Measurements from ENCODE around the gene GPR68. TPM values are rescaled to one million over a fixed set of nuclear protein-coding genes. Genes with fewer than 3 reads are reported as not detected.

Gene GPR68
- 4.6 and 4.9 TPM in 2 replicates for total RNA-seq

GRCh38 chr14:91244501-91244901 lies at the start of gene GPR68:
Gene GPR68 (minus strand): TSS chr14:91244704. CDS start chr14:91235050, 9,654 bp downstream.
- DNase-seq, result peak; percentile 84
- peaks cover 34% of the 10 kb centered on the region for H3K36me3 Mint-ChIP-seq (ENCODE audit: low read depth)
- intact Hi-C loops (cut with micrococcal nuclease), result loop anchor here (5.0 kb wide), 2 partner anchors 73 to 173 kb away; partner anchors contain the start of gene CCDC88C
- H3K9me3 Mint-ChIP-seq, result peaks cover 5% of the 10 kb centered on the region
- H3K4me1 Mint-ChIP-seq, result peaks cover 82% of the 10 kb centered on the region
- H3K27me3 Mint-ChIP-seq, result no peaks in the 10 kb centered on the region
- H3K4me3 Mint-ChIP-seq, result peak within 1 kb of the TSS; percentile 84
- H3K27ac Mint-ChIP-seq, result peak within 1 kb of the TSS; percentile 91

GRCh38 chr14:91294153-91294552 lies 49.6 kb upstream of the GPR68 start:
- Mint-ChIP-seq H3K4me1 (peaks cover 7% of the 10 kb centered on the region), H3K9me3 (no peaks in the 10 kb centered on the region), H3K27ac (no peak overlapping the region), H3K36me3 (ENCODE audit: low read depth) (peaks cover 80% of the 10 kb centered on the region), H3K27me3 (no peaks in the 10 kb centered on the region), H3K4me3 (no peak overlapping the region)
- DNase-seq, result no peak
- intact Hi-C loops (cut with micrococcal nuclease), result no loop called here

DNA sequence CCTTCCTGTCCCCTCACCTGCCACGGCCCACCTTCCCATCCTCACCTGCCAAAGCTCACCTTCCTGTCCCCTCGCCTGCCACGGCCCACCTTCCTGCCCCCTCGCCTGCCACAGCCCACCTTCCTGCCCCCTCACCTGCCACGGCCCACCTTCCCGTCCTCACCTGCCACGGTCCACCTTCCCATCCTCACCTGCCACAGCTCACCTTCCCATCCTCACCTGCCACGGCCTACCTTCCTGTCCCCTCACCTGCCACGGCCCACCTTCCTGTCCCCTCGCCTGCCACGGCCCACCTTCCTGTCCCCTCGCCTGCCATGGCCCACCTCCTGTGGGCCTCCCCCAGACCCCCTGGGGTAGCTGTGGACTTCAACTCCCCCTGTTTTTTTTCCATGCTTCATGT lies 48.8 kb upstream of the GPR68 start:
- Mint-ChIP-seq H3K4me3 (no peak overlapping the region), H3K27me3 (no peaks in the 10 kb centered on the region), H3K9me3 (no peaks in the 10 kb centered on the region), H3K27ac (peak overlapping the region; percentile 31), H3K36me3 (ENCODE audit: low read depth) (peaks cover 79% of the 10 kb centered on the region), H3K4me1 (peaks cover 6% of the 10 kb centered on the region)
- intact Hi-C loops (cut with micrococcal nuclease), result no loop called here
- no peak for DNase-seq

DNA sequence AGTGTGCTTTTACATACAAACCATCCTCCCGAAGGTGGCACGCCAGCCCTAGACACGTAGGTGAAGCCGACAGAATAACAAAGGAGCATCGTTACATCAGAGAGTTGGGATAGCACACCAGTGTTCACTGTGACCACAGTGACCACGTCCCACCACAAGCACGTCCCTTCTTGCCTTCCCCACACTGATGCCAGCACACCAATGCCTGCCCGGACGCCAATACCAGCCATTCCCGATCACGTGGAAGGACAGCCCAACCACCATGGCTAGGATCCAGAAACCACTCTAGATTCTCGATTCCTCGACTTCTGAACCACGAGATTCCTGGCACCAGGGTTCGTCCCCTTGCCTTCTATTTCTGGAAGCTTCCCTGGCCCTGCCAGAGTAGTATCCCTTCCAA lies 48.0 kb upstream of the GPR68 start:
- Mint-ChIP-seq H3K4me1 (peaks cover 6% of the 10 kb centered on the region), H3K36me3 (ENCODE audit: low read depth) (peaks cover 79% of the 10 kb centered on the region), H3K4me3 (no peak overlapping the region), H3K9me3 (no peaks in the 10 kb centered on the region), H3K27me3 (no peaks in the 10 kb centered on the region), H3K27ac (peak overlapping the region; percentile 56)
- intact Hi-C loops (cut with micrococcal nuclease), result no loop called here
- DNase-seq, result no peak

DNA sequence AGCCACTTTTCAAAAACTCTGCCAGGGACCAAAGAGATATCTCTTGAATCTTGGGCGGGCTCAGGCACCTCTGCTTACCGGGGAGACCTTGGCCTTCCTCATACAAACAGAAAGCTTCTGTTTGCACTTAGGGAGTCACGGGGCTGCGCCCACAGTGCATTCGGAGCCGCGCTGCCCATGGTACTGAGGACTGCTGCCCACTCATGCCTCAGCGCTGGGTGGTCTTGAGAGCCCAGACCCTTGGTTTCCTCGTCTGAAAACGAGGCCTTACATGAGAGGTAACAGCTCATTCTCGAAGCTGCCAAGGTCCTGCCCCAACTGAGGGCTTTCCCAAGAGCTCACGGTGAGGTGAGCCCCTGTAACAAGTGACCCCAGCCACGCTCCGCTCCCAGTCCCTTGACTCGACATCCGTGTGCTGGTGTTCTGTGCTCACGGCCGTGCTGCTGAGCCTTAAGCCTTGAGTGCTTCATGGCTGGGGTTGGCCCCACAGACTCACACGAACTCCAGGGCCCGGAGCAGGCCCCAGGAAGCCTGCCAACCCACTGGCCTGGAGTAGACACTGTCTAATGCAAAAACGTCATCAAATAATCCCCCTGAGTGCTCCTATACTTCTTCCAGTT lies 47.4 kb upstream of the GPR68 start:
- intact Hi-C loops (cut with micrococcal nuclease), result no loop called here
- DNase-seq, result no peak
- H3K36me3 Mint-ChIP-seq (ENCODE audit: low read depth), result peaks cover 77% of the 10 kb centered on the region
- H3K4me1 Mint-ChIP-seq, result peaks cover 6% of the 10 kb centered on the region
- no peaks in the 10 kb centered on the region for H3K27me3 Mint-ChIP-seq
- H3K27ac Mint-ChIP-seq, result no peak overlapping the region
- no peak overlapping the region for H3K4me3 Mint-ChIP-seq
- H3K9me3 Mint-ChIP-seq, result no peaks in the 10 kb centered on the region

DNA sequence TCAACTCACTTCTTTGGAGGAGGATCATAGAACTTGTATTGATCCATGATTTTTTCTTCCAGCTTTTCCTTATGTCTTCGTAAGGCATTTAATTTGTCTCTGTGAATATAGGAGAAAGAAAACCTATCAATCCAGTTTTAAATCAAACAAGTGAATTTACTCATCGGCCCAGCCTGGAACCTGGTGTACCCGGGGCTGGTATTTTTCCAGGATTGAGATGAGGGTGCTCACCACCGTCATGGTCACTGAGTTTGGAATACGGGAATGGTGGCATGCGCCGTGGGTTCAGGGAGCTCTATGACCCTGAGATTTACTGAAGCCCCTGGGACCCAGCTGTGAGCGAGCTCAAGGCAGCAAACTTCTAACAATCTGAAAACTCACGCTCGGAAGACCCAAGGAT lies 46.5 kb upstream of the GPR68 start:
- Mint-ChIP-seq H3K9me3 (no peaks in the 10 kb centered on the region), H3K36me3 (ENCODE audit: low read depth) (peaks cover 76% of the 10 kb centered on the region), H3K27me3 (no peaks in the 10 kb centered on the region), H3K4me1 (peaks cover 8% of the 10 kb centered on the region), H3K27ac (peak overlapping the region; percentile 29), H3K4me3 (no peak overlapping the region)
- intact Hi-C loops (cut with micrococcal nuclease), result no loop called here
- DNase-seq, result no peak

DNA sequence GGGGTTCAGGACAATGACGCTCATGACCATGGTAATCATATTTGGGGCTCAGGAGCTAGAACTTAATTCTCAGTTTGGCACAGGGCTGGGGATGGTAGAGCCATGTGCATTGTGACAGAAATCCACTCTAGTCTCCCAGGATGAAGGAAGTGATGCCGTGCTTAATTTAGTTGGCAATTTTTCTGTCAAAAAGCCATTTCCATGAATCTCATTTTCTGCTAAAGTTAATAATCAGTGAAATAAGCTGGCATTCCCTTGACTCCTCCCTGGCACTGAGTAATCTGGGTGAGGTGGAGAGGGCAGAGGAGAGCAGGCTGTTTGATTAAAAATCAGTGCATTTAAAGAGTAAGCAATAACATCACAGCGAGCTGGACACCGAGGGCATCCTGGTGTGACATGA lies 45.0 kb upstream of the GPR68 start:
- intact Hi-C loops (cut with micrococcal nuclease), result loop anchor here (10.0 kb wide), 1 partner anchor 385 kb away; no protein-coding TSS in a partner anchor
- Mint-ChIP-seq H3K27ac (no peak overlapping the region), H3K9me3 (no peaks in the 10 kb centered on the region), H3K27me3 (no peaks in the 10 kb centered on the region), H3K36me3 (ENCODE audit: low read depth) (peaks cover 80% of the 10 kb centered on the region), H3K4me1 (peaks cover 15% of the 10 kb centered on the region), H3K4me3 (no peak overlapping the region)
- no peak for DNase-seq

DNA sequence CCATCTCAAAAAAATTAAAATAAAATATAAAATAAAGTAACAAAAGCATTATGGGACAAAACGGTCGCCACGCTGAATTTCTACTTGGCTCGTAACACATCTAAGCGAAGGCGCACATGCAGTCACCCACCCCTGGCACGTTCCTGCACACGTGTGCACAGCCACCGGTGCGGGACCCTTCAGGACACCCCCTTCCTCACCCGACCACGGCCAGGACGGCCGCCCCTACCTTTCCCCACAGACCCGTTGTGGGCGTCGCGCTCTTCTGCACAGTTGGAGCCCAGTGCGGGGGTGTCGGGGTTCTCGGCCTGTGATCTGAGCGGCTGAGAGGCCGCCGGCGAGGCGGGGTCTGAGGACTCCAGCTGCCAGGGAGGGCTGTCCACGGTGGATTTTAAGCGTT lies 44.4 kb upstream of the GPR68 start:
- intact Hi-C loops (cut with micrococcal nuclease), result loop anchor here (10.0 kb wide), 1 partner anchor 384 kb away; no protein-coding TSS in a partner anchor
- no peak for DNase-seq
- H3K27ac Mint-ChIP-seq, result no peak overlapping the region
- no peaks in the 10 kb centered on the region for H3K27me3 Mint-ChIP-seq
- H3K4me1 Mint-ChIP-seq, result peaks cover 17% of the 10 kb centered on the region
- H3K4me3 Mint-ChIP-seq, result no peak overlapping the region
- no peaks in the 10 kb centered on the region for H3K9me3 Mint-ChIP-seq
- H3K36me3 Mint-ChIP-seq (ENCODE audit: low read depth), result peaks cover 81% of the 10 kb centered on the region

- intact Hi-C loops (cut with micrococcal nuclease), result loop anchor here (1.0 to 10.0 kb wide), 3 partner anchors 58 to 382 kb away; no protein-coding TSS in a partner anchor
- H3K4me3 Mint-ChIP-seq, result no peak overlapping the region
- DNase-seq, result peak; percentile 94
- H3K9me3 Mint-ChIP-seq, result no peaks in the 10 kb centered on the region
- H3K27me3 Mint-ChIP-seq, result no peaks in the 10 kb centered on the region
- peaks cover 14% of the 10 kb centered on the region for H3K4me1 Mint-ChIP-seq
- peaks cover 81% of the 10 kb centered on the region for H3K36me3 Mint-ChIP-seq (ENCODE audit: low read depth)
- peak overlapping the region; percentile 77 for H3K27ac Mint-ChIP-seq
These were observed 42.0 kb upstream of the GPR68 start for GRCh38 chr14:91286530-91286937.

GRCh38 chr14:91284791-91285548 lies 40.5 kb upstream of the GPR68 start:
- Mint-ChIP-seq H3K27me3 (no peaks in the 10 kb centered on the region), H3K9me3 (no peaks in the 10 kb centered on the region), H3K27ac (peak overlapping the region; percentile 69), H3K4me1 (peaks cover 14% of the 10 kb centered on the region), H3K4me3 (no peak overlapping the region), H3K36me3 (ENCODE audit: low read depth) (peaks cover 77% of the 10 kb centered on the region)
- intact Hi-C loops (cut with micrococcal nuclease), result loop anchor here (10.0 kb wide), 1 partner anchor 380 kb away; no protein-coding TSS in a partner anchor
- DNase-seq, result no peak

DNA sequence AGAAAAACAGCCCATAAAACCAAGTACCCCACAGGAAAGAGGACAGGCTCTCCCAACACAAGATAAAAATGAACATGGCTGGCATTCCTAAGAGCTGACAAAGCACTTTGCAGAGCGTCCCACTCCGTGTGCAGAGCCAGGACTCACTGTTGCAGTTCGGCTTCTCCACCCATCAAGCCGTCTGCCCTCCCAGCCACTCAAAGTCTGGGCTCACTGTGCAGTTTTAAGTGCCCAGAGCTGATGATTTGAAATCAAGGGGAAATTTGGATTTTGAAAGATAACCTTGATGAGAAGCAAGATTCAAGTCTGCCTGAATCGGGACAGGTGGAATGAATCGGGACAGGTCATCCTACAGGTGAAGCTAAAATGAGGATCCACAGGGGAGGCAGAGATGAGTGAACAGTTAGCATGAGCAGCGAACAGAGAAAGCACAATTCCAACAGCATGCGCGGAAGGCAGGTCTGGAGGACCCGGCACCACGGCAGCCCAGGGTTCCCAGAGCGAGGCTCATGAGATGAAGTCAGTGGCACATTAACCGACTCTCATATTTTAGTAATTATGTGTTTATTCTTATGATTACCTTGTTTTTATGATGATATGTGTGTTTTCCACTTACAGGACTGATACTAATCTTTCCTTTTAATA lies 39.8 kb upstream of the GPR68 start:
- Mint-ChIP-seq H3K4me1 (peaks cover 14% of the 10 kb centered on the region), H3K9me3 (no peaks in the 10 kb centered on the region), H3K36me3 (ENCODE audit: low read depth) (peaks cover 76% of the 10 kb centered on the region), H3K27ac (no peak overlapping the region), H3K4me3 (no peak overlapping the region), H3K27me3 (no peaks in the 10 kb centered on the region)
- no peak for DNase-seq
- intact Hi-C loops (cut with micrococcal nuclease), result loop anchor here (10.0 kb wide), 1 partner anchor 379 kb away; no protein-coding TSS in a partner anchor

DNA sequence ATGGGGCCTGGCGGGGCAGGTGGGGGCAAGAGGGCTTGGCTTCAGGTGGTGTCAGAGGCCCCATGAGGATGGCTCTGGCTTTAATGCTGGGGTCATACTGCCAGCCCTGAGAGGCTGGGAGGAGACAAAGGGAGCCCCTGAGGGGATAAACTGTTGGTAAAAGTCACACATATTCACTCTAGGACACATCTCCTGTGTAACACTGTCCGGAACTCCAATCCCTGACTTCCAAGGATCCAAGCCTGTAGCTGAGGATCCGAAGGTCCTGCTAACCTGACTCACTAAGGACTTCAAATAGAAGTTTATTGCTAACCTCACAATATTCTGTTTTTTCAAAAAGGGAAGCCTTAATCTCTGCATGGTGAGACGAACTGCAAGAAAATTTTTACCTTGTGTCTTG lies 39.2 kb upstream of the GPR68 start:
- intact Hi-C loops (cut with micrococcal nuclease), result loop anchor here (10.0 kb wide), 1 partner anchor 379 kb away; no protein-coding TSS in a partner anchor
- H3K9me3 Mint-ChIP-seq, result no peaks in the 10 kb centered on the region
- no peak overlapping the region for H3K4me3 Mint-ChIP-seq
- H3K27me3 Mint-ChIP-seq, result no peaks in the 10 kb centered on the region
- H3K27ac Mint-ChIP-seq, result peak overlapping the region; percentile 20
- H3K4me1 Mint-ChIP-seq, result peaks cover 14% of the 10 kb centered on the region
- peaks cover 74% of the 10 kb centered on the region for H3K36me3 Mint-ChIP-seq (ENCODE audit: low read depth)
- DNase-seq, result no peak

DNA sequence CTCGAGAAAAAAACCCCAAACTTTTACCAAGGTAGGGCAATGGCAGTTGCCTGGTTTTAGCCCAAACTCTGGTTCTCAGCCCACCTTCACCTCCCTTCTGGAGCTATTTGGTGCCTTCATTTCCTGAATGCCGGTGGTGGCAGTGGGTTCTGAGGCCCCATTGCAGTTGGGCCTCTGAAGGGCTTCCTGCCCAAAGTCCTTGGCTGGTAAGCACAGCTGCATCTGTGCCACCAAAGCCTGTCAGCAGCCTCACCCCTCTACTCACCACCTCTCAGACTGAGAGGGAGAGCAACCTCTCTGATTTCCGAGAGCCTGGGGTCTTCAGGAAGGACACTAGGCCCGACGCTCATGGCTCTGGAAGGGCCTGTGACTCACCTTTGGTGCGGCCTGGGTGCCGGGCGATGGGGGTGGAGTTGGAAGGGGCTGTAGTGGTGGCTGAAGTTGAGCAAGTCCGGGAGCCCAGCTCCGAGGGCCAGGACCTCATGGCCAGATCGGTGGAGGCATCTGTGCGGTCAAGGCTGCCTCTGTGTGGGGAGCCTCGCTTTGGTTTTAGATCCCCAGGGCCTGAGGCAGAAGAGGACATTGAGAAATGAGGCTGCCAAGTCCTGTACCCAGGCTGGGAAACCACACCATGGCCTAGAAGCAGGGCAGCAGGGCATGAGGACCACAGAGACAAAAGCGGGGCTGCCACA lies 38.6 kb upstream of the GPR68 start:
- Mint-ChIP-seq H3K9me3 (no peaks in the 10 kb centered on the region), H3K4me1 (peaks cover 14% of the 10 kb centered on the region), H3K27ac (peak overlapping the region; percentile 39), H3K36me3 (ENCODE audit: low read depth) (peaks cover 75% of the 10 kb centered on the region), H3K27me3 (no peaks in the 10 kb centered on the region), H3K4me3 (no peak overlapping the region)
- DNase-seq, result no peak
- intact Hi-C loops (cut with micrococcal nuclease), result loop anchor here (10.0 kb wide), 1 partner anchor 378 kb away; no protein-coding TSS in a partner anchor

All from activated CD4-positive, alpha-beta T cell treated with anti-CD3 and anti-CD28 coated beads, Interleukin-2, amount 10 ng/mL, durations not matched to agents 24 days and 14 days (primary cell).